ENCODE results near the gene NPAT. TPM values are rescaled to one million over a fixed set of nuclear protein-coding genes. Genes with fewer than 3 reads are reported as not detected.

The NPAT gene
- total and polyA plus RNA-seq, 12 donors: 2.2 to 32.7 (median 14.2) TPM

- no peak overlapping the region for H3K4me3 ChIP-seq
- peaks cover 0 to 9% of the 10 kb centered on the region in 2 donors for H3K36me3 ChIP-seq (replicated peaks in 1 of 2)
- no peaks in the 10 kb centered on the region for H3K4me1 ChIP-seq (replicated peaks in 1 of 2)
- no peaks in the 10 kb centered on the region for H3K9me3 ChIP-seq (replicated peaks in 1 of 3)
- no peak for TF ChIP-seq POLR2A (IDR thresholded peaks at IDR 0.05)
- TF ChIP-seq CTCF (IDR thresholded peaks at IDR 0.05): no peak
- WGBS, 4 donors: 62 to 83% (median 79%) methylated on average over 3 of the region's 3 CpGs
- intact Hi-C loops (cut with DNase I): no loop called here
- DNase-seq: no peak
- no peak overlapping the region for H3K27ac ChIP-seq
- H3K27me3 ChIP-seq: no peaks in the 10 kb centered on the region
These were observed 23.9 kb upstream of the NPAT start for GRCh38 chr11:108246308-108246707.

GRCh38 chr11:108242422-108242821, 20.0 kb upstream of the NPAT start:
- WGBS, 4 donors: 95 to 100% (median 98%) methylated on average over 2 of the region's 2 CpGs
- no peaks in the 10 kb centered on the region for H3K4me1 ChIP-seq (replicated peaks in 1 of 2)

GRCh38 chr11:108241330-108242037, 19.0 kb upstream of the NPAT start:
- H3K4me1 ChIP-seq (replicated peaks in 1 of 2): no peaks in the 10 kb centered on the region
- no peak overlapping the region for H3K27ac ChIP-seq
- WGBS, 4 donors: 76 to 99% (median 93%) methylated on average over 4 of the region's 4 CpGs
- H3K9me3 ChIP-seq (replicated peaks in 1 of 3): no peaks in the 10 kb centered on the region
- TF ChIP-seq POLR2A (IDR thresholded peaks at IDR 0.05) (no peak), CTCF (IDR thresholded peaks at IDR 0.05) (no peak)
- no peaks in the 10 kb centered on the region for H3K27me3 ChIP-seq
- DNase-seq: no peak
- no peak overlapping the region for H3K4me3 ChIP-seq
- intact Hi-C loops (cut with DNase I): no loop called here
- H3K36me3 ChIP-seq (replicated peaks in 1 of 2): peaks cover 0 to 3% of the 10 kb centered on the region in 2 donors

More at GRCh38 chr11:108242422-108242821, 20.0 kb upstream of the NPAT start:
- TF ChIP-seq POLR2A (IDR thresholded peaks at IDR 0.05) (no peak), CTCF (IDR thresholded peaks at IDR 0.05) (no peak)
- no peaks in the 10 kb centered on the region for H3K27me3 ChIP-seq
- intact Hi-C loops (cut with DNase I): no loop called here
- H3K27ac ChIP-seq: no peak overlapping the region
- H3K36me3 ChIP-seq (replicated peaks in 1 of 2): no peaks in the 10 kb centered on the region
- H3K9me3 ChIP-seq (replicated peaks in 1 of 3): no peaks in the 10 kb centered on the region
- no peak for DNase-seq
- no peak overlapping the region for H3K4me3 ChIP-seq

- Histone ChIP-seq H3K27me3 (no peaks in the 10 kb centered on the region), H3K4me3 (no peak overlapping the region), H3K4me1 (replicated peaks in 1 of 2) (peaks cover 0 to 2% of the 10 kb centered on the region in 2 donors), H3K27ac (no peak overlapping the region), H3K9me3 (replicated peaks in 1 of 3) (no peaks in the 10 kb centered on the region), H3K36me3 (replicated peaks in 1 of 2) (peaks cover 0 to 10% of the 10 kb centered on the region in 2 donors)
- intact Hi-C loops (cut with DNase I): no loop called here
- DNase-seq: no peak
- TF ChIP-seq POLR2A (IDR thresholded peaks at IDR 0.05) (no peak), CTCF (IDR thresholded peaks at IDR 0.05) (no peak)
These were observed 16.6 kb upstream of the NPAT start for GRCh38 chr11:108239076-108239475.
